ENCODE measurements around the gene KMT2C.

GRCh38 chr7:152097330-152097729 lies 338.5 kb downstream of the KMT2C start:
- TF ChIP-seq POLR2A (IDR thresholded peaks at IDR 0.05), result no peak
- no peak for TF ChIP-seq CTCF (IDR thresholded peaks at IDR 0.05)

All from thyroid gland (tissue), 4 donors.